Measurements from ENCODE around the gene SVEP1.

DNA sequence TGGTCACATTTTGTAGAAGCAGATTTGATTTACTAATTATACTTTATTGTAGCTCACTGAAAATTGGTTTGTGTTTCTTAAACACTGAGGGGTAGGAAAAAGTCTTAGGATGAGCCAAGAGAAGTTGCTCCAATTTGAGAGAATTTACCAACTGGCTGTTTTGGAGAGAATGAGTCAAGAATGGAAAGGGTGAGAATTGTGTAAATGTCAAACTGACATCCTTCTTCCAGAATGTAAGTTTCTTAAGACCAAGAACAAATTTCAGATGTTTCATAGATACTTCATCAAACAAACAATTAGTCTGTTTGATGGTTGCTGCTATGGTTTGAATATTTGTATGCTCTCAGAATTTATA is 135.7 kb downstream of the SVEP1 start:
- TF ChIP-seq ZSCAN23 (tag by site-specific recombination; IDR thresholded peaks at IDR 0.05) (no peak), ZNF658 (tag by site-specific recombination; IDR thresholded peaks at IDR 0.05) (no peak), ZNF140 (tag by site-specific recombination; IDR thresholded peaks at IDR 0.05) (no peak), ZNF530 (tag by site-specific recombination; IDR thresholded peaks at IDR 0.05; ENCODE audit: low read depth) (no peak), SP2 (tag by site-specific recombination; IDR thresholded peaks at IDR 0.05) (no peak), ZNF311 (tag by site-specific recombination; IDR thresholded peaks at IDR 0.05; ENCODE audit: borderline replicate concordance) (no peak), ZFP3 (tag by site-specific recombination; IDR thresholded peaks at IDR 0.05; ENCODE audit: low read depth) (no peak), ZNF174 (tag by site-specific recombination; IDR thresholded peaks at IDR 0.05) (no peak)
